Type B pancreatic cell (in vitro differentiated cells): Measurements from ENCODE around the gene UPK1A. TPM values are rescaled to one million over a fixed set of nuclear protein-coding genes. Genes with fewer than 3 reads are reported as not detected.

ENCODE experiments used
- DNase-seq: peaks from one replicate; pipeline ENCODE4 v3.0.0; 2021; ENCODE audit warnings: mixed read lengths; ENCODE audit not compliant: unreplicated experiment; ENCODE audit errors: extremely low spot score
- H3K27ac Mint-ChIP-seq: 2 replicates; pipeline ENCODE4 v1.8.0; 2021; ENCODE audit warnings: mild to moderate bottlenecking, mixed read lengths
- H3K27me3 Mint-ChIP-seq: 2 replicates; pipeline ENCODE4 v1.8.0; 2021; ENCODE audit warnings: mixed read lengths
- H3K36me3 Mint-ChIP-seq: 2 replicates; pipeline ENCODE4 v1.8.0; 2021; ENCODE audit warnings: mixed read lengths
- H3K4me1 Mint-ChIP-seq: one replicate; pipeline ENCODE4 v1.8.0; 2021; ENCODE audit warnings: mixed read lengths; ENCODE audit not compliant: unreplicated experiment
- H3K4me3 Mint-ChIP-seq: 2 replicates; pipeline ENCODE4 v1.8.0; 2021; ENCODE audit warnings: mild to moderate bottlenecking, mixed read lengths
- H3K9me3 Mint-ChIP-seq: 2 replicates; pipeline ENCODE4 v1.8.0; 2021; ENCODE audit warnings: mixed read lengths
- total RNA-seq: library from RNA; stranded (reverse); gene quantifications from 2 replicates; pipeline ENCODE4 v1.2.1, GENCODE V29; 2021; ENCODE audit warnings: low replicate concordance
- TF ChIP-seq, protein P1 (sequence below): fragments of 200-600 bp; sonication (generic); conservative IDR thresholded peaks from 2 replicates; pipeline ENCODE4 v1.5.0; 2021; ENCODE audit warnings: antibody characterized with exemption, mild to moderate bottlenecking

UPK1A gene
- total RNA-seq, 1 donor from 2014 or later, result 4.4 TPM

DNA sequence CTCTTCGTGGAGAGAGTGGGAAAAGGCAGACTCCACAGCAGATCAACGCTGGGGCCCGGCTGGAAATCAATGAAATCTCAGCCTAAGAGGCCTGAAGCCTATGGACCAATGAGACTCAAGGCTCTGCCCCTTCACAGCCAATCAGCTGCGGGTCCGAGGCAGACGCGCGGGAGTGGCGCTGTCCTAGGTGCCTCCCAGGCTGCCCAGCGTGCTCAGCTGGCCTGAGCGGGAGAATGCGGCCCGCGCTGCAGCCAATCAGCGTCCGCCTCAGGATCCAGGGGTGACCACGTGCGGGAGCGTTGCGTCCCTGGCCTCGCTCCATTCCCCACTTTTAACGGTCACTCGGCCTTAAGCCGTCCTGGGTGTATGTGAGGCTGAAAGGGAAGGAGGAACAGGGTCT, 37.9 kb downstream of the UPK1A start, which contains the start of gene ZBTB32:
Gene ZBTB32 (plus strand): TSS at position 341 of the 400 bp plus-strand sequence. CDS start 10,069 bp downstream, outside the sequence.
- DNase-seq, result no peak
- TF ChIP-seq, protein P1, sequence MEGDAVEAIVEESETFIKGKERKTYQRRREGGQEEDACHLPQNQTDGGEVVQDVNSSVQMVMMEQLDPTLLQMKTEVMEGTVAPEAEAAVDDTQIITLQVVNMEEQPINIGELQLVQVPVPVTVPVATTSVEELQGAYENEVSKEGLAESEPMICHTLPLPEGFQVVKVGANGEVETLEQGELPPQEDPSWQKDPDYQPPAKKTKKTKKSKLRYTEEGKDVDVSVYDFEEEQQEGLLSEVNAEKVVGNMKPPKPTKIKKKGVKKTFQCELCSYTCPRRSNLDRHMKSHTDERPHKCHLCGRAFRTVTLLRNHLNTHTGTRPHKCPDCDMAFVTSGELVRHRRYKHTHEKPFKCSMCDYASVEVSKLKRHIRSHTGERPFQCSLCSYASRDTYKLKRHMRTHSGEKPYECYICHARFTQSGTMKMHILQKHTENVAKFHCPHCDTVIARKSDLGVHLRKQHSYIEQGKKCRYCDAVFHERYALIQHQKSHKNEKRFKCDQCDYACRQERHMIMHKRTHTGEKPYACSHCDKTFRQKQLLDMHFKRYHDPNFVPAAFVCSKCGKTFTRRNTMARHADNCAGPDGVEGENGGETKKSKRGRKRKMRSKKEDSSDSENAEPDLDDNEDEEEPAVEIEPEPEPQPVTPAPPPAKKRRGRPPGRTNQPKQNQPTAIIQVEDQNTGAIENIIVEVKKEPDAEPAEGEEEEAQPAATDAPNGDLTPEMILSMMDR, result no peak
- Mint-ChIP-seq H3K4me3 (no peak within 1 kb of the TSS), H3K4me1 (peaks cover 5% of the 10 kb centered on the region), H3K36me3 (no peaks in the 10 kb centered on the region), H3K9me3 (peaks cover 3% of the 10 kb centered on the region), H3K27ac (no peak within 1 kb of the TSS), H3K27me3 (peaks cover 4% of the 10 kb centered on the region)

DNA sequence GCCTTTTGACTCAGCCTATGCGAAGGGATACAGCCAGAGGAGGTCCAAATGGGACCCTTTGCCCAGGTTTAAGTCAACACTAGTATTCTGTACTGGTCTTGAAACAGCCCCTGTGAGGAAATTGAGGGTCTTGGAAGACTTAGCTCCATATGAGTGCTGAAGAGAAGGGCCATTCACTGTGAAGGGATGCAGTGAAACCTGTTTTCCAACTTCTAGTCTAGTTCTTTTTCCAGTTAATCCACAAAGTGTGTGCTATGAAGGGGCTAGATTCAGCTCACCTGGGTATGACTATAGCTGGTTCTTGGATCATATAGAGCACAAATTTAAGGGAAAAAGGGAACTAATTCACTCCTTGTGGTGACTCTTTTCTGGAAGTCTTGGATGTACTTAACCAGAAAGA, 42.1 kb downstream of the UPK1A start:
- Mint-ChIP-seq H3K27me3 (no peaks in the 10 kb centered on the region), H3K4me3 (no peak overlapping the region), H3K4me1 (no peaks in the 10 kb centered on the region), H3K9me3 (no peaks in the 10 kb centered on the region), H3K27ac (no peak overlapping the region), H3K36me3 (no peaks in the 10 kb centered on the region)
- TF ChIP-seq, protein P1, result no peak
- no peak for DNase-seq

DNA sequence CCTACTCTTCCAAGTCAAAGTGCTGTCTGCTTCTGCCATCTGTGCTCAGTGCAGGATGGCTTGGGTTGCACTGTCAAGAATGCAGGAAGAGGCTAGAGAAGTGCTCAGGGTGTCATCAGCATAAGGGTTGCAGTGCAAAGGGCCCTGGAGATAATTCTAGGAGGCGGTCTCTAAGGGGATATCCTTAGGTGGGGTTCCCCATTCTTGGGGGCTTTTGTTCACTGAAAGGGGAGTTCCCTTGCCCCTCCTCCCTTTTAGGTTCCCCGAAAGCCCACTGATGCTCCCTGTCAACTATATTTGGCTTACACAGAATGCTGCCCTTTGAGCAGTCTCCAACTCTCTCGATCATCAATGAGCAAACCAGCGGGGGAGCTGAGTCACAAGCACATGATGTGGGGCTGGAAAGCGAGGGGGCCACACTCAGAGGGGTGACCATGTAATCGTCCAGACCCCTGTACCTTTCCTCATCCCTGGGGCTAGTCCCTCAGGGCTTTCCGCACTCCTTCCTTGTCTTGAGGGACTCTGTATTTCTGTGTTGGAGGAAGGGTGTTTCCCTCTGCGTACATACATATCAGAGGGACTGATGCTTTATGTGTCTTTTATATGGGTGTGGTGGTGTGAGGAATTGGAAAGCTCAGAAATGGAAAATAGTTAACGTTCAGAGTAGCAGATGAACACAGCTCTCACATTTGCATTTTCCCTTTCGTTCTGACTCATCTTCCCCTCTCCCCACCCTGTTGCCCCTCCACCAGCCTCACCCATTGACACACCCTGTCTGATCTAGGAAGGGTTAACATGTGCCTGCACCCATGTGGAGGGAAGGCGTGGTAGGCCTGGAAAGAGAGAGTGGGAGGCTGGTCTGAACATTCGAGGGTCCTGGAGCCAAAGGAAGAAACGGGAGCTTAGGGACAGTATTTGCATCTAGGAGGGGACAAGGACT, 44.7 kb downstream of the UPK1A start:
- DNase-seq, result no peak
- no peak overlapping the region for H3K27ac Mint-ChIP-seq
- H3K36me3 Mint-ChIP-seq, result no peaks in the 10 kb centered on the region
- TF ChIP-seq, protein P1, result no peak
- no peaks in the 10 kb centered on the region for H3K27me3 Mint-ChIP-seq
- no peak overlapping the region for H3K4me3 Mint-ChIP-seq
- H3K9me3 Mint-ChIP-seq, result no peaks in the 10 kb centered on the region
- H3K4me1 Mint-ChIP-seq, result peaks cover 1% of the 10 kb centered on the region

DNA sequence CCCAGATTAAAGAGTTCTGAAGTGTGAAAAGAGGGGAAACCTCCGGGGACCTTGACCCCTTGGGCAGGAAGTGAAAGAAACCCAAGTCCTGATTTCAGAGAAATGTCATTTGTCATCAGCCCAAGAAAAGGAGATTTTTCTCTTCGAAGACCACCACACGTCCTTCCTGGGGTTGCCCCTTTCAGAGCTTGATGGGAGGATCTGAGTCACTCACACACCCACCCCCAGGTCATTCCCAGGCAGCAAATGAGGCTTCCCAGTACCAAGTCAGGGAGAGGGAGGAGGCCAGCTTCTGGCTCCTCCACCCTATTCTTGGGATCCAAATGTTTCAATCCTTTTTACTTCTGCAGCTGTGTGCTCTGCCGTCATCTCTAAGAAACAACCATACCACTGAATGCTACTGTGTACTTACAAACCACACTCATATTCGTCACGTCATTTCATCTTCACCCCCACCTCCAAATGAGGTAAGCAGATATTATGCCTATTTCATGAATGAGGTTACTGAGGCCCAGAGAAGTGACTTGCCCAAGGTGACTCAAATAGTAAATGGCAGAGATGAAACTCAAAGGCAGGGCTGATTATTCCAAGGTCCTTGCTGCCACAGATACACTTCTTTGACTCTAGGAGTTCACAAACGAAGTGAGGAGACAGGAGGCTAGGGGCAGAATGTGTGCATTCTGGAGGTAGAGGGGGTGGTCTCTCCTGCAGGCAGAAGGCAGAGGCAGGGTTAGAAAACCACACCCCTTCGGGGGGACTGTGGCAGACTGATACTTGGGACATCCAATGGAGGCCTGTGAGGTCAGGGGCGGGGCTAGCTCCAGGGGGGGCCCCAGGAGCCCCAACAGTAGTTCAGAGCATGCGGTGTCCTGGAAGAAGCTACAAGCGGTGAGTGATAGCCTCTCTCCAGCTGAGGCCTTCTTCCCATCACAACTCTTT, 46.5 kb downstream of the UPK1A start:
- TF ChIP-seq, protein P1, result no peak
- DNase-seq, result no peak
- Mint-ChIP-seq H3K36me3 (no peaks in the 10 kb centered on the region), H3K27ac (no peak overlapping the region), H3K27me3 (no peaks in the 10 kb centered on the region), H3K9me3 (no peaks in the 10 kb centered on the region), H3K4me3 (no peak overlapping the region), H3K4me1 (peaks cover 9% of the 10 kb centered on the region)

DNA sequence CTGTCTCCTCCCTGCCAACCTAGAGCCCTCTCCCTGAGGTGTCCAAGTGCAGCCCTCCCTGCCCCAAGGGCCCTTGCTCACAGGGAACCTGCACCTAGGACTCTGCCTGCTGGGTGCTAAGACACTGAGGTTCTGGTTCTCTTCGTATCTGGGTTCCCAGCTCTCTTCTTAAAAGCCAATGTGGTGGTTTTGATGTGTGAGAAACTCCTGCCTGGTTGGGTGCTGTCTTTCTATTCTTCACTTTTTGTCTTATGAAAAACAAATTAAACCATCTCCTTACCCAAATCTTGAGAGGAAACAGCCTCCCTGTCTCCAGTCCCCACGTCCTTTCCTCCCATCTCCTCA, 47.2 kb downstream of the UPK1A start:
- Mint-ChIP-seq H3K4me3 (no peak overlapping the region), H3K9me3 (no peaks in the 10 kb centered on the region), H3K27me3 (no peaks in the 10 kb centered on the region), H3K27ac (no peak overlapping the region), H3K36me3 (no peaks in the 10 kb centered on the region), H3K4me1 (peaks cover 9% of the 10 kb centered on the region)
- TF ChIP-seq, protein P1, result no peak
- no peak for DNase-seq
